Adrenal gland (tissue), 12 donors: ENCODE measurements around the gene SGMS1. TPM values are rescaled to one million over a fixed set of nuclear protein-coding genes. Genes with fewer than 3 reads are reported as not detected.

Experiments
- DNase-seq, 7 donors: peaks; one replicate each; pipeline ENCODE4 v3.0.0-alpha.2; 2019 to 2020
- H3K27ac ChIP-seq, 5 donors: fragments of 200-600 bp; sonication (generic) in 4 of 5; 1 replicate in 3 of 5; 2 replicates in 2 of 5; pipeline versions ENCODE4 v1.5.1 to v1.8.0; 2016 to 2020; ENCODE audit warnings: mild to moderate bottlenecking in 1 of 5
- H3K27me3 ChIP-seq: fragments of 200-600 bp; 2 replicates; pipeline ENCODE4 v1.8.0; 2021
- H3K36me3 ChIP-seq, 2 donors: fragments of 200-600 bp; replicated peaks in 1 of 2; 1 replicate in 1 of 2; 2 replicates in 1 of 2; pipeline versions ENCODE4 v1.5.1 to v1.8.0; 2018 to 2022
- H3K4me1 ChIP-seq, 2 donors: fragments of 200-600 bp; replicated peaks in 1 of 2; 1 replicate in 1 of 2; 2 replicates in 1 of 2; pipeline versions ENCODE4 v1.5.1 to v1.8.0; 2018 to 2021
- H3K4me3 ChIP-seq, 4 donors: fragments of 200-600 bp; sonication (generic) in 3 of 4; one replicate each; pipeline ENCODE4 v1.5.1; 2016 to 2018
- H3K9me3 ChIP-seq, 3 donors: fragments of 200-600 bp; sonication (generic) in 1 of 3; replicated peaks in 1 of 3; 1 replicate in 2 of 3; 2 replicates in 1 of 3; pipeline versions ENCODE4 v1.5.1 to v1.8.0; 2016 to 2021
- POLR2A ChIP-seq, 2 donors: fragments of 450-650 bp; IDR thresholded peaks; one replicate each; pipeline ENCODE4 v1.6.1; 2017; ENCODE audit warnings: antibody characterized with exemption in 2 of 2, mild to moderate bottlenecking in 2 of 2, moderate library complexity in 1 of 2
- WGBS, 4 donors: extraction: QIAGEN DNeasy Blood & Tissue Kit in 2 of 4; methylation state at CpG; one replicate each; pipeline versions ENCODE4 v1.1.5 to v1.1.7; 2013 to 2017; 5-methylcytosine and 5-hydroxymethylcytosine counted together
- intact Hi-C, 2 donors: fragments of 100-400 bp; cut with DNase I; formaldehyde crosslinking; loops; one replicate each; pipeline versions ENCODE4 v1.14.1 to v1.15.0; 2022 to 2023
- polyA plus RNA-seq, 3 donors: library from polyadenylated mRNA; stranded (reverse); fragments of 200-250 nt in 2 of 3; fragments of 350-450 nt in 1 of 3; fragmentation: Illumina TruSeq in 1 of 3; extraction: RNeasy Lipid Tissue Mini Kit (QIAGEN cat#74804) in 1 of 3; gene quantifications; one replicate each; pipeline ENCODE4 v1.2.3, GENCODE V29; 2013 to 2014
- total RNA-seq, 9 donors: library from RNA; depleted of rRNA in 4 of 9; stranded (reverse); fragments of >200 nt in 4 of 9; fragments of 120-200 nt in 1 of 9; fragmentation: NEBNext Ultra II Directional in 1 of 9; extraction: Animal tissue kit (Norgen Biotek cat#: 25700) in 1 of 9; gene quantifications; one replicate each; pipeline versions ENCODE4 v1.1.0 to v1.2.4, GENCODE V29; 2013 to 2023
- TF ChIP-seq, protein P1 (sequence below), 6 experiments: fragments of 450-650 bp in 4 of 6; fragments of 200-600 bp in 2 of 6; sonication (generic) in 1 of 6; IDR thresholded peaks; 1 replicate in 5 of 6; 2 replicates in 1 of 6; pipeline versions ENCODE4 v1.5.1 to v1.8.0; 2016 to 2021; ENCODE audit warnings: antibody characterized with exemption in 6 of 6, mild to moderate bottlenecking in 2 of 6, moderate library complexity in 1 of 6
- donor health status: healthy with polysubstance abuse.
- donor health status: Bipolar disorder and iron deficiency.
- donor health status: DM: yes; HTN: yes; CAD: no.
- donor health status: DM: no; HTN: no; CAD: no.
- donor health status: DM: no; HTN: no; CAD: no.
- donor health status: DM: yes; HTN: yes; CAD: no.

SGMS1 gene
- total and polyA plus RNA-seq, 12 donors: 9.1 to 152 (median 62.2) TPM

DNA sequence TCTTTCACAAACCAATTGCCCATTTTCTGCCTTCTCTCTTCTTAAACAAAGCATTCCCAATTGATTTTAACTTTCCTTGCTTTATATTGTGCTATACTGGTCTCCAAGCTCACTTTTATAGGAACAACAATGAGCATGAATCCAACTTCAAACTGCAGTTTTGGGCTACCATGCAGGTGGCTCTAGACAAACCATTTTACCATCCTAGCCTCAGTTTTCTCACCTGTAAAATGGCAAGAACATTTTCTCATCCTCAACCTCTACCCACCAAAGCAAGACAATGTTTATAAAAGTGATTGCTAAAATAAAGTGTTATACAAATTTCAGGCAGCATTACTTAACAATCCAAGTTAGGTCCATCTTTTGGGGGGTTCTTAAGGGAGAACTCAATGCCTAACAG lies 305.6 kb downstream of the SGMS1 start:
- Histone ChIP-seq H3K4me1 (peaks cover 6 to 14% of the 10 kb centered on the region in 2 donors), H3K27me3 (no peaks in the 10 kb centered on the region), H3K4me3 (no peak overlapping the region), H3K27ac (no peak overlapping the region), H3K9me3 (no peaks in the 10 kb centered on the region), H3K36me3 (no peaks in the 10 kb centered on the region)
- no peak for TF ChIP-seq POLR2A (IDR thresholded peaks at IDR 0.05)
- TF ChIP-seq, protein P1, sequence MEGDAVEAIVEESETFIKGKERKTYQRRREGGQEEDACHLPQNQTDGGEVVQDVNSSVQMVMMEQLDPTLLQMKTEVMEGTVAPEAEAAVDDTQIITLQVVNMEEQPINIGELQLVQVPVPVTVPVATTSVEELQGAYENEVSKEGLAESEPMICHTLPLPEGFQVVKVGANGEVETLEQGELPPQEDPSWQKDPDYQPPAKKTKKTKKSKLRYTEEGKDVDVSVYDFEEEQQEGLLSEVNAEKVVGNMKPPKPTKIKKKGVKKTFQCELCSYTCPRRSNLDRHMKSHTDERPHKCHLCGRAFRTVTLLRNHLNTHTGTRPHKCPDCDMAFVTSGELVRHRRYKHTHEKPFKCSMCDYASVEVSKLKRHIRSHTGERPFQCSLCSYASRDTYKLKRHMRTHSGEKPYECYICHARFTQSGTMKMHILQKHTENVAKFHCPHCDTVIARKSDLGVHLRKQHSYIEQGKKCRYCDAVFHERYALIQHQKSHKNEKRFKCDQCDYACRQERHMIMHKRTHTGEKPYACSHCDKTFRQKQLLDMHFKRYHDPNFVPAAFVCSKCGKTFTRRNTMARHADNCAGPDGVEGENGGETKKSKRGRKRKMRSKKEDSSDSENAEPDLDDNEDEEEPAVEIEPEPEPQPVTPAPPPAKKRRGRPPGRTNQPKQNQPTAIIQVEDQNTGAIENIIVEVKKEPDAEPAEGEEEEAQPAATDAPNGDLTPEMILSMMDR (IDR thresholded peaks at IDR 0.05): no peak
- intact Hi-C loops: no loop called here
- DNase-seq: no peak

DNA sequence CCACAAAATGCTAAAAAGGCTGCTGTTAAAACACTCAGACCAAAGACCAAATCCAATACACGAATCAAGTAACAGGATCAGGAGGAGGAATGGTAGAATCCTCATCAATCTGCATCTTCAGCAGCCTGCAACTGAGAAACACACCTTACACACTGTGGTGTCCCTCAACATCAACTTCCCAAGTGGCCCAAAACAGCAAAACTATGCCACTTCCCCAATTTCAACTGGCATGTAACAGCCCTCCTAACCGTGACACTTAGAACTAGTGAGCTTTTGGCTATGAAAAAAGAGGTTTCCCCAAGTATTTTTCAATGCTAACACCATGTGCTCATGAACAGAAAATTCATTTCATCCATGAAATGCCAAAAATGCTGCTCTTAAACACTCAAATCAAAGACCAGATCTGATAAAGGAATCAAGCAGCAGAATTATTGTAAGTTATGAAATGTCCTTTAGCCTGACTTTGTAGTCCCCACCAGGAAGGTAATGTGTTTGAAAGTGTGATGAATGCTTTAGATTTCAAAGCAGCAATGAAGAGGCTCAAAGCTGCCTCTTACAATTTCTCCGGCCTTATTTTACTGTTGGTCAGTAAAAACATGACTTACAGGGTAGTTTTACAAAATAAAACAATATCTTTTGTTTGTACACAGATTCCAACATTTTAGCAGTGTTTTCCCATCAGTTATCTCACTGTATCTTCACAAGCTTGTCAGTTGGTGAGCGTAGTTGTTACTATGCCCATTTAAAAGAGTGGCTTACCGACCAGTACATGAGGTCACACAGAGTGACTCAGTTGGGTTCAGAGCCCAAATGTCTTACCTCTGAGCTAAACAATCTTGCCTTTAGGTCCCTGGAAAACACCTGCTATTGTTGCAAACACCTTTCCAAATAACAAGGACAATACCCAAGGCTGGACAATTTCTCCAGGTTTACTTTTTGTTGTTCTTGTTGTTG lies 306.8 kb downstream of the SGMS1 start:
- no peaks in the 10 kb centered on the region for H3K27me3 ChIP-seq
- peaks cover 6 to 14% of the 10 kb centered on the region in 2 donors for H3K4me1 ChIP-seq
- WGBS, 4 donors: 82 to 95% (median 88%) methylated on average over 5 of the region's 5 CpGs
- H3K27ac ChIP-seq: no peak overlapping the region
- DNase-seq: no peak
- no peaks in the 10 kb centered on the region for H3K36me3 ChIP-seq
- no peaks in the 10 kb centered on the region for H3K9me3 ChIP-seq
- no peak overlapping the region for H3K4me3 ChIP-seq
- no peak for TF ChIP-seq POLR2A (IDR thresholded peaks at IDR 0.05)
- TF ChIP-seq, protein P1 (IDR thresholded peaks at IDR 0.05): no peak
- intact Hi-C loops: no loop called here

DNA sequence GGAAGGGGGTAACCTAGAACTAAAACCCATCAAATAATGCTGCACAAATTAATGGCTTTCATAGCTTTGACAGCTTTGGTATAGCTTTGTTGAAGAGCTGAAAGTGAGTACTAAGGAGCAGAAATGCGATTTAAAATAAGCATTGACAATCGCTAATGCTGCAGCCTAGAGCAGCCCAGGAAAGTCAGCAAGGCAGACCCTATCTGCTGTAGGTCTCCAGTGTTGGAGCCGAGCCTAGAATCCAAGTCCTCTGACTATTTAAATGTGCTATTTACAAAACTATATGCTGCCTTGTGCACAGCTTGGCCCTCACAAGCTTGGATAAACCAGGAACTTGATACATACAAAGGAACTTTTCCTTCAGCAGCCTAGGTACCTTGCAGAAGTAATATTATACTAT lies 307.6 kb downstream of the SGMS1 start:
- no peaks in the 10 kb centered on the region for H3K9me3 ChIP-seq
- no peak for TF ChIP-seq POLR2A (IDR thresholded peaks at IDR 0.05)
- TF ChIP-seq, protein P1 (IDR thresholded peaks at IDR 0.05): no peak
- no peak overlapping the region for H3K4me3 ChIP-seq
- 81 to 95% (median 86%) methylated on average over 3 of the region's 3 CpGs for WGBS, 4 donors
- intact Hi-C loops: no loop called here
- no peak for DNase-seq
- H3K27ac ChIP-seq: no peak overlapping the region
- H3K4me1 ChIP-seq: peaks cover 6 to 14% of the 10 kb centered on the region in 2 donors
- H3K36me3 ChIP-seq: no peaks in the 10 kb centered on the region
- no peaks in the 10 kb centered on the region for H3K27me3 ChIP-seq

DNA sequence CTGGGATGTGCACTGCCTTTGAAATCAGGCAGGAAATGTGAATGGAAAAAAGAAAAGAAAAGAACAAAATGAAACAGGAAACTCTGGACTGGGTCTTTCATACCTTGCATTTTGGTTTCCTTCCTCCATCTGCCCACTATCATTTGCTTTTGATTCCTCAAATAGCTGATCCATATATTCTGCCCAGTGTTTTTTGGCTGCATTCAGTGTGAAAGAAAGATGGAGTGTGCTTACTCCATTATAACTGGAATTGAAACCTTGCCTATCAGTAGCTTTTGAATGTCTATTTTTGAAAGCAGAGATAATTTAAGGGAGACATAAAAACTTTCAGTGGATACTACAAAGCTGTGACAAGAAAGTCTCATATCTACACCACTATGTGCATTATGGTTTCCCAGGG lies 308.3 kb downstream of the SGMS1 start:
- Histone ChIP-seq H3K4me3 (no peak overlapping the region), H3K9me3 (no peaks in the 10 kb centered on the region), H3K4me1 (peaks cover 6 to 14% of the 10 kb centered on the region in 2 donors), H3K27ac (no peak overlapping the region), H3K36me3 (peaks cover 0 to 7% of the 10 kb centered on the region in 2 donors), H3K27me3 (no peaks in the 10 kb centered on the region)
- intact Hi-C loops: no loop called here
- TF ChIP-seq, protein P1 (IDR thresholded peaks at IDR 0.05): no peak
- no peak for TF ChIP-seq POLR2A (IDR thresholded peaks at IDR 0.05)
- DNase-seq: no peak
